ENCODE data around the gene FHAD1.

Gene FHAD1

GRCh38 chr1:15224259-15224869, 22.7 kb upstream of the FHAD1 start:
- in situ Hi-C loops (cut with MboI; ENCODE audit: low sequenced_read_pairs), result no loop called here
- DNase-seq (ENCODE audit: low spot score in 2 of 2), result no peak
- Histone ChIP-seq H3K36me3 (replicated peaks) (no peaks in the 10 kb centered on the region), H3K4me1 (no peaks in the 10 kb centered on the region), H3K9me3 (no peaks in the 10 kb centered on the region), H3K4me3 (no peak overlapping the region), H3K27me3 (ENCODE audit: low read depth) (no peaks in the 10 kb centered on the region)

GRCh38 chr1:15224974-15225373, 22.0 kb upstream of the FHAD1 start:
- Histone ChIP-seq H3K9me3 (no peaks in the 10 kb centered on the region), H3K4me3 (no peak overlapping the region), H3K4me1 (no peaks in the 10 kb centered on the region), H3K36me3 (replicated peaks) (no peaks in the 10 kb centered on the region), H3K27me3 (ENCODE audit: low read depth) (no peaks in the 10 kb centered on the region)
- DNase-seq (ENCODE audit: low spot score in 2 of 2), result no peak
- in situ Hi-C loops (cut with MboI; ENCODE audit: low sequenced_read_pairs), result no loop called here

GRCh38 chr1:15225461-15225860, 21.6 kb upstream of the FHAD1 start:
- Histone ChIP-seq H3K4me3 (no peak overlapping the region), H3K27me3 (ENCODE audit: low read depth) (no peaks in the 10 kb centered on the region), H3K36me3 (replicated peaks) (no peaks in the 10 kb centered on the region), H3K9me3 (no peaks in the 10 kb centered on the region), H3K4me1 (no peaks in the 10 kb centered on the region)
- in situ Hi-C loops (cut with MboI; ENCODE audit: low sequenced_read_pairs), result no loop called here
- no peak for DNase-seq (ENCODE audit: low spot score in 2 of 2)

- H3K4me1 ChIP-seq, result no peaks in the 10 kb centered on the region
- H3K36me3 ChIP-seq (replicated peaks), result no peaks in the 10 kb centered on the region
- no peaks in the 10 kb centered on the region for H3K9me3 ChIP-seq
- H3K27me3 ChIP-seq (ENCODE audit: low read depth), result no peaks in the 10 kb centered on the region
- in situ Hi-C loops (cut with MboI; ENCODE audit: low sequenced_read_pairs), result no loop called here
- no peak overlapping the region for H3K4me3 ChIP-seq
- no peak for DNase-seq (ENCODE audit: low spot score in 2 of 2)
Observed at GRCh38 chr1:15226388-15227255, 20.4 kb upstream of the FHAD1 start.

GRCh38 chr1:15229707-15230131, 17.3 kb upstream of the FHAD1 start:
- H3K9me3 ChIP-seq, result no peaks in the 10 kb centered on the region
- H3K4me3 ChIP-seq, result no peak overlapping the region
- in situ Hi-C loops (cut with MboI; ENCODE audit: low sequenced_read_pairs), result no loop called here
- DNase-seq (ENCODE audit: low spot score in 2 of 2), result no peak
- H3K36me3 ChIP-seq (replicated peaks), result no peaks in the 10 kb centered on the region
- no peaks in the 10 kb centered on the region for H3K27me3 ChIP-seq (ENCODE audit: low read depth)
- no peaks in the 10 kb centered on the region for H3K4me1 ChIP-seq

GRCh38 chr1:15231714-15232201, 15.3 kb upstream of the FHAD1 start:
- Histone ChIP-seq H3K4me1 (no peaks in the 10 kb centered on the region), H3K4me3 (no peak overlapping the region), H3K27me3 (ENCODE audit: low read depth) (no peaks in the 10 kb centered on the region), H3K9me3 (no peaks in the 10 kb centered on the region), H3K36me3 (replicated peaks) (no peaks in the 10 kb centered on the region)
- DNase-seq (ENCODE audit: low spot score in 2 of 2), result no peak
- in situ Hi-C loops (cut with MboI; ENCODE audit: low sequenced_read_pairs), result no loop called here

GRCh38 chr1:15233689-15234088, 13.3 kb upstream of the FHAD1 start:
- no peak for DNase-seq (ENCODE audit: low spot score in 2 of 2)
- in situ Hi-C loops (cut with MboI; ENCODE audit: low sequenced_read_pairs), result no loop called here
- Histone ChIP-seq H3K4me3 (no peak overlapping the region), H3K36me3 (replicated peaks) (no peaks in the 10 kb centered on the region), H3K9me3 (no peaks in the 10 kb centered on the region), H3K4me1 (no peaks in the 10 kb centered on the region), H3K27me3 (ENCODE audit: low read depth) (no peaks in the 10 kb centered on the region)

- Histone ChIP-seq H3K9me3 (no peaks in the 10 kb centered on the region), H3K36me3 (replicated peaks) (no peaks in the 10 kb centered on the region), H3K4me3 (no peak overlapping the region), H3K4me1 (no peaks in the 10 kb centered on the region), H3K27me3 (ENCODE audit: low read depth) (no peaks in the 10 kb centered on the region)
- no peak for DNase-seq (ENCODE audit: low spot score in 2 of 2)
- in situ Hi-C loops (cut with MboI; ENCODE audit: low sequenced_read_pairs), result no loop called here
Observed at GRCh38 chr1:15236321-15236721, 10.7 kb upstream of the FHAD1 start.

GRCh38 chr1:15236746-15237145, 10.3 kb upstream of the FHAD1 start:
- H3K9me3 ChIP-seq, result no peaks in the 10 kb centered on the region
- no peaks in the 10 kb centered on the region for H3K36me3 ChIP-seq (replicated peaks)
- no peak overlapping the region for H3K4me3 ChIP-seq
- H3K27me3 ChIP-seq (ENCODE audit: low read depth), result no peaks in the 10 kb centered on the region
- in situ Hi-C loops (cut with MboI; ENCODE audit: low sequenced_read_pairs), result no loop called here
- H3K4me1 ChIP-seq, result no peaks in the 10 kb centered on the region
- DNase-seq (ENCODE audit: low spot score in 2 of 2), result no peak

GRCh38 chr1:15238789-15239188, 8.2 kb upstream of the FHAD1 start:
- H3K36me3 ChIP-seq (replicated peaks), result no peaks in the 10 kb centered on the region
- no peaks in the 10 kb centered on the region for H3K9me3 ChIP-seq
- no peak overlapping the region for H3K4me3 ChIP-seq
- in situ Hi-C loops (cut with MboI; ENCODE audit: low sequenced_read_pairs), result no loop called here
- no peaks in the 10 kb centered on the region for H3K27me3 ChIP-seq (ENCODE audit: low read depth)
- no peak for DNase-seq (ENCODE audit: low spot score in 2 of 2)
- H3K4me1 ChIP-seq, result no peaks in the 10 kb centered on the region

GRCh38 chr1:15242766-15243165, 4.3 kb upstream of the FHAD1 start:
- Histone ChIP-seq H3K9me3 (no peaks in the 10 kb centered on the region), H3K4me1 (no peaks in the 10 kb centered on the region), H3K4me3 (no peak overlapping the region), H3K27me3 (ENCODE audit: low read depth) (no peaks in the 10 kb centered on the region), H3K36me3 (replicated peaks) (no peaks in the 10 kb centered on the region)
- no peak for DNase-seq (ENCODE audit: low spot score in 2 of 2)
- in situ Hi-C loops (cut with MboI; ENCODE audit: low sequenced_read_pairs), result no loop called here

- no peak overlapping the region for H3K4me3 ChIP-seq
- H3K9me3 ChIP-seq, result no peaks in the 10 kb centered on the region
- no peaks in the 10 kb centered on the region for H3K36me3 ChIP-seq (replicated peaks)
- H3K4me1 ChIP-seq, result no peaks in the 10 kb centered on the region
- H3K27me3 ChIP-seq (ENCODE audit: low read depth), result no peaks in the 10 kb centered on the region
- DNase-seq (ENCODE audit: low spot score in 2 of 2), result no peak
- in situ Hi-C loops (cut with MboI; ENCODE audit: low sequenced_read_pairs), result no loop called here
Observed at GRCh38 chr1:15243275-15244043, 3.6 kb upstream of the FHAD1 start.

- Histone ChIP-seq H3K4me3 (no peak overlapping the region), H3K4me1 (no peaks in the 10 kb centered on the region), H3K27me3 (ENCODE audit: low read depth) (no peaks in the 10 kb centered on the region), H3K36me3 (replicated peaks) (no peaks in the 10 kb centered on the region), H3K9me3 (no peaks in the 10 kb centered on the region)
- DNase-seq (ENCODE audit: low spot score in 2 of 2), result no peak
- in situ Hi-C loops (cut with MboI; ENCODE audit: low sequenced_read_pairs), result no loop called here
Observed at GRCh38 chr1:15244813-15245212, 2.2 kb upstream of the FHAD1 start.
